Stimulated activated CD8-positive, alpha-beta memory T cell treated with anti-CD3 and anti-CD28 coated beads, Interleukin-7, amount 100 ng/mL, for 48 hours (primary cell): ENCODE results near the gene LRMDA.

ENCODE experiments used
- DNase-seq, 2 donors: peaks; one replicate each; pipeline ENCODE4 v3.0.0-alpha.2; 2020; ENCODE audit warnings: low read depth in 1 of 2; ENCODE audit errors: extremely low read depth in 1 of 2

Gene LRMDA

DNA sequence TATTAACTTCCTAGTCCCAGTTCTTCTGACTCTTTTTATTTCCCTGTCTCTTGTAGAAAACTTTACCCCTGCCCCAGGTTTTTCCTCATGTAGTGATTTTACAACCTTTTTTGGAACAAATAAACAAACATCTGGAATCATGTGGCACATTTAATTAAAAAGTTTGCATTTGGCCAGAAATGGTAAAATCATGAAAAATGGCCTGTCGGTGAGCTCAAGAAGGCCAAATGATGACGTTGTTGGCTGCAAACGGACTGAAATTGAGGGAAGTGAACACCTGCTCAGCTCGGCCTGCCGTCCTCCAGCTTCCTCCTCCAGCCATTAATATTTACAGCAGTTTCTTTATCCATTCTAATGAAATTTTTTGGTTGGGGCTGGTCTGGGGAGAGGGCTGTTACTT, 902.8 kb downstream of the LRMDA start:
- DNase-seq, result no peak

- no peak for DNase-seq
Observed at GRCh38 chr10:76336213-76336963, 905.0 kb downstream of the LRMDA start.

DNA sequence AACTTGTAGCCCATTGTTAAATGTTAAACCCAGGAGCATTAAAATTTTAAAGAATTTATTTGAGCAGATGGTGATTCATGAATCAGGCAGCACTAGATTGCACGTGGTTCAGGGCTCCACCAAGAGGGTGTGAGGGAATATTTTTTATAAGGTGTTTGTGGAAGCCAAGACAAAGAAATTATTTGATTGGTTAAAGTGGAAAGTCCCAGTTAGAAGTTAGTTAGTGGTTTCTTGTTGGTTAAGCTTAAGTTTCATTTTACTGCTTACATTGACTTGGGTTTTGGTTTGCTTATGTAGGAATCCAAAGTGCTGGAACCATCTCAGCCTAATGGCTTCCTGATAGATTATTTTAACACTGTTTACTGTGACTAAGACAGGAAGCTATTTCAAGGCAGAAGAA, 906.2 kb downstream of the LRMDA start:
- DNase-seq, result no peak

DNA sequence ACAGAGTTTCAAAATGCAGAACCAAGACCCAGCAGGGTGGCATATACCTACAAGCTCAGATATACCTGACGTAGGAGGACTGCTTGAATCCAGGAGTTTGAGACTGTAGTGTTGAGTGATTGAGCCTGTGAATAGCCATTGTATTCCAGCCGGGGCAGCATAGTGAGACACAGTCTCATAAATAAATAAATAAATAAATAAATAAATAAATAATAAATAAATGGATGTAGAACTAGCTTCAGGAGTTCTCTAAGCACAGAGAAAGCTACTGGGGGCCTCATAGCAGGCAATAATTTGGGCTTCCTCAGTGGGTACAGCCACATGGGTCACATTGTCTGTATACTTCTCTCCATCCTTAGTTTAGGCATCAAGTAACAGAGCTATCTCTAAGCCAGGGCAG, 906.8 kb downstream of the LRMDA start:
- DNase-seq, result no peak

GRCh38 chr10:76341740-76342139, 910.3 kb downstream of the LRMDA start:
- DNase-seq, result no peak

GRCh38 chr10:76342996-76343395, 911.6 kb downstream of the LRMDA start:
- DNase-seq, result no peak

- no peak for DNase-seq
Observed at GRCh38 chr10:76347832-76348231, 916.4 kb downstream of the LRMDA start.

GRCh38 chr10:76350583-76350982, 919.2 kb downstream of the LRMDA start:
- DNase-seq, result no peak

DNA sequence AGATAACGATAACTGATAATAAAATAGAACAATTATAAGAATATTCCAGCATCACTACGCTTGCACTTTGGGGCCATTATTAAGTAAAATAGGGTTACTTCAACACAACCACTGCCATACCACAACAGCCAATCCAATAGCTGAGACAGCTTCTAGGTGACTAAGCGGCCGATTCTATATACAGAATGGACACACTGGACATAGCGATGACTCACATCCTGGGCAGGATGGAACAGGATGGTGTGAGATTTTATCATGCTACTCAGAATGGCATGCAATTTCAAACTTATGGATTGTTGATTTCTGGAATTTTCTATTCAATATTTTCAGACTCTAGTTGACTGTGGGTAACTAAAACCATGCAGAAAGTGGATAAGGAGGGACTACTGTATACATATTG, 920.9 kb downstream of the LRMDA start:
- DNase-seq, result no peak

GRCh38 chr10:76353237-76353851, 921.9 kb downstream of the LRMDA start:
- no peak for DNase-seq

- no peak for DNase-seq
Observed at GRCh38 chr10:76354212-76354738, 922.9 kb downstream of the LRMDA start.

DNA sequence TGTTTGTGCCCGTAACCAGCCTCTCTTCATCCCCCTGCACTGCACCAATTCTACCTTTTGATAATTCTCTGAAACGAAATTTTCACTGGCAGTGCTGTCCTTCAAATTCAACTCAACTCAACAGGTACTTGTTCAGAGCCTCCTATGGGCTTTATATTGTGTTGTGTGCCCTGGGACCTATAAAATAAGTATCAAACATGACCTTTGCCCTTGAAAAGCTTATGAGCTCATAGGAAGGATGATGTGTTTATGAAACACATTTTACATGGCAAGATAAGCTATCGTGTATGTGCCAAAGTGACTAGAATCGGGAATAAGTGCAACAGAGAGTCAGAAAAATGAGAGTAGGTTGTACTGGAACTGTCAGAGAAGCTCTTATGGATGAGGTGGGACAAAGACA, 923.5 kb downstream of the LRMDA start:
- DNase-seq, result no peak

DNA sequence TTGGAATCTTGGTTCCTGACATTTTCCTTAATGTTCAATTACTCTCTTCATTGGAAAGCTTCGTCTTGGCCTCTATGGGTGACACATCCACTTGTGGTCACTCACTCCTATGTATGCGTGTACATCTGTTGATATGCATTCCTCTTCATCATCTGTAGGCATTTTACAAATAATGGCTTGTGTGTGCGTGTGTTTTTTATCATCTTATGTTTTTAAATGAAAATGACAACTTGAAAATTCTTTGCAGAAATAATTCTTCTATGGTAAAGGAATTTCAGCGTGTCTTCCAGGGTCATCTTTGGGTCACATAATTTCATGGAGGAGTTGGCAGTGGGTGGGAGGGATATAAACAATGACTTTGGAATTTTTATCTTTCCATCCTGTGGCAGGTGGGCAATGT, 925.1 kb downstream of the LRMDA start:
- no peak for DNase-seq

GRCh38 chr10:76357726-76358415, 926.4 kb downstream of the LRMDA start:
- DNase-seq, result no peak

DNA sequence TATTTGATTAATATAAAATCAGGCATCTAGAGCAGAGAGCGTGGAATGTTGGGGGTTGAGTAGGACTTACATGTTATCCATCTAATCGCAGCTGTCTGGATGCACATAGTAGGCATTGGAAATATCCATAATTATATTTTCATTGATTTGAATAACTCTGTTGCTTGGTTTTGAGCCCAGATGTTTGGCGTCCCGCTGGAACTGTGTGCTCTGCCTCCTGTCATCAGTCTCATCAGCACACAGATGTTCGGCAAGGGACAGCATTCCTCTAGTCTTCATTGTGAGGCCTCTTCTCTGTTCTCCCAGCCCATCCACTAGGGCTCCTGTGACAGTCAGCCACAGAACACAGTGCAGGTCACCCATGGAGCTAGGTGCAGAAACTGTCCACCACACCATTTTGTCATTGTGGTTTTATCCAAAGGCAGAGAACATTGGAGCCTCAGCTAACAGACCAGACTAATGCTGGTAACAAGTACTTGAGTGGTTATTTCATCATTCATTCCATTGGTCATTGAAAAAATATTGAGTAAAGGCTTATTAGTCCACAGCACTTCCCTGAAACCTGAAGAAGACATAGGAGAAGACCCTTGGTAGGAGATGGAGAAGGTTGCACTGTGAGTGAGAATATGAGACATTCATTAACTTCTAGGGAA, 927.4 kb downstream of the LRMDA start:
- no peak for DNase-seq

DNA sequence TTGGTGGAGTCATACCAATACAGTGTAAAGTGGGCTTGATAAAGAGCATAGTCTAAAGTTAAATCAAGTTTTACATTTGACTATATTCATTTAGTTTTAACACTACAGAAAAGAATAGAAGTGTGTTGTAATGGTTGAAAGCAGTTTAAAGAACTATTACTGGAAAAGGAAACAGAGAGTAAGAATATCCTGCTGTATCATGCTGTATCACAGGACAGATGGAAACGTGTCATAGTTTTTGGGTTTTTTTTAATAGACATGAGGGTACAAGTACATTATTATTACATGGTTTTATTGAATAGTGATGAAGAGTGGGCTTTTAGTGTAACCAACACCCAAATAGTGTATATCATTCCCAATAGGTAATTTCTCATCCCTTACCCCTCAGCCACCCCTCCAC, 944.3 kb downstream of the LRMDA start:
- no peak for DNase-seq

GRCh38 chr10:76382381-76382851, 951.0 kb downstream of the LRMDA start:
- no peak for DNase-seq

GRCh38 chr10:76388321-76389023, 957.0 kb downstream of the LRMDA start:
- no peak for DNase-seq

- no peak for DNase-seq
Observed at GRCh38 chr10:76393875-76394706, 962.7 kb downstream of the LRMDA start.

DNA sequence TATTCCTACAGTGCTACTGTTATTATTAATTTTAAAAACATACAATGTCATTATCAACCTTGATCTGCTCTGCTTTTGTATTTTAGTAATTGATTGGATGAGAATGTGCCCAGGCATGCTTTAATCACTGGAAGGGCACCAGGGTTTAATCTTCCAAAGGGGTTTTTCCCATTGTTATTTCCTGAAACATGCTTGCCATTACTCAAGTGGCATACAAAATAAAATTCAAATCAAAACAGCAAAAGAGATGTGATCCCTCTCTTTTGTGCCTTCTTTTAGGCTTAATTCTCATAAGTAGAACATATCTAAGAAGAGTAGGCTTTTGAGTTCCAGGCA, 963.3 kb downstream of the LRMDA start:
- no peak for DNase-seq
